AG10803 (cell line): ENCODE measurements around the gene NACC1.
A peak's percentile ranks its signal among the peaks of the same experiment; 100 is the strongest.
"Not testable (repeated sequence)": the region's sequence is repeated elsewhere in the genome, so short reads cannot be mapped to it uniquely, and the experiment has no call there.

Source experiments
- DNase-seq: peaks from one replicate; pipeline ENCODE4 v3.0.0; 2010; ENCODE audit warnings: low read depth
- H3K4me3 ChIP-seq: 2 replicates; pipeline ENCODE4 v1.5.1; 2011; ENCODE audit warnings: mild to moderate bottlenecking, low read length, control low read depth
- CTCF ChIP-seq: conservative IDR thresholded peaks from 2 replicates; pipeline ENCODE4 v1.5.1; 2011; ENCODE audit warnings: mild to moderate bottlenecking, low read length, control low read depth, inconsistent platforms

The NACC1 gene

GRCh38 chr19:13164343-13165161 is 46.5 kb downstream of the NACC1 start:
- peak; percentile 24 for DNase-seq
- TF ChIP-seq CTCF: no peak
- H3K4me3 ChIP-seq: peak overlapping the region; percentile 17

GRCh38 chr19:13165162-13165997 is 47.3 kb downstream of the NACC1 start:
- H3K4me3 ChIP-seq: no peak overlapping the region
- DNase-seq: no peak
- TF ChIP-seq CTCF: no peak

GRCh38 chr19:13166151-13166550 is 48.1 kb downstream of the NACC1 start:
- not testable (repeated sequence) for H3K4me3 ChIP-seq, DNase-seq

GRCh38 chr19:13169769-13170168 is 51.7 kb downstream of the NACC1 start:
- peak; percentile 60 for DNase-seq
- no peak overlapping the region for H3K4me3 ChIP-seq
- no peak for TF ChIP-seq CTCF

GRCh38 chr19:13171146-13171545 is 53.1 kb downstream of the NACC1 start:
- H3K4me3 ChIP-seq: no peak overlapping the region
- DNase-seq: no peak
- no peak for TF ChIP-seq CTCF

GRCh38 chr19:13172346-13173138 is 54.5 kb downstream of the NACC1 start:
- H3K4me3 ChIP-seq: no peak overlapping the region
- peak; percentile 85 for DNase-seq
- no peak for TF ChIP-seq CTCF

GRCh38 chr19:13173139-13173737 is 55.2 kb downstream of the NACC1 start:
- TF ChIP-seq CTCF: no peak
- DNase-seq: no peak
- H3K4me3 ChIP-seq: no peak overlapping the region
